K562 (cell line): ENCODE data around the gene OR10D3. TPM values are rescaled to one million over a fixed set of nuclear protein-coding genes. Genes with fewer than 3 reads are reported as not detected.

Experiments used
- ATAC-seq: fragments of 200-7000 bp; cut with Tn5 transposase; 3 replicates; pipeline ENCODE4 v1.9.1; 2020; ENCODE audit warnings: moderate library complexity
- BruUV-seq: library from RNA; stranded (reverse); fragments of 400-500 nt; replicated peaks from 2 replicates; lab custom pipeline; 2021; lab: Mats Ljungman, UMichigan
- CTCF ChIA-PET: fragments of 300-600 bp; formaldehyde crosslinking; extraction: SDS; loops from one replicate; lab custom pipeline; 2021; ENCODE audit warnings: low intra/inter-chr PET ratio; lab: Yijun Ruan, JAX
- POLR2A ChIA-PET: fragments of 300-600, 350-650 bp; sonication (Branson Sonifier 250); formaldehyde crosslinking; extraction: SDS; loops from one replicate; lab custom pipeline; 2021; ENCODE audit warnings: antibody characterized with exemption, inconsistent platforms; lab: Yijun Ruan, JAX
- DNase-seq, 4 experiments: peaks; one replicate each; pipeline versions ENCODE4 v3.0.0 to v3.0.0-alpha.2; 2011 to 2018; ENCODE audit warnings: low spot score in 3 of 4, mixed read lengths in 3 of 4; ENCODE audit errors: extremely low read depth in 1 of 4
- FAIRE-seq: peaks from 2 replicates; lab custom pipeline; 2011; peaks lifted over from hg19 to GRCh38; lab: Jason Lieb, UNC
- H2AFZ ChIP-seq: 2 replicates; pipeline ENCODE4 v1.6.0; 2011; ENCODE audit warnings: low read depth, low read length, control low read depth, inconsistent platforms
- H3K27ac ChIP-seq: fragments of 200-600 bp; 3 replicates; pipeline ENCODE4 v1.8.0; 2011; ENCODE audit warnings: low read depth, mild to moderate bottlenecking, control low read depth, inconsistent platforms, low read length, moderate library complexity, mixed read lengths; ENCODE audit errors: extremely low read depth
- H3K27me3 ChIP-seq, 2 experiments: fragments of 300-600 bp in 1 of 2; 2 replicates in 1 of 2; 3 replicates in 1 of 2; pipeline versions ENCODE4 v1.6.0 to v1.8.0; 2011; ENCODE audit warnings: inconsistent platforms in 2 of 2, low read length in 2 of 2, mild to moderate bottlenecking in 1 of 2, mixed read lengths in 1 of 2, moderate library complexity in 1 of 2; ENCODE audit not compliant: control insufficient read depth in 2 of 2, insufficient read depth in 2 of 2
- H3K36me3 ChIP-seq: fragments of 300-600 bp; 3 replicates; pipeline ENCODE4 v1.8.0; 2011; ENCODE audit warnings: mild to moderate bottlenecking, low read length, inconsistent platforms; ENCODE audit not compliant: control insufficient read depth, insufficient read depth
- H3K4me1 ChIP-seq, 2 experiments: fragments of 200-600 bp in 1 of 2; replicated peaks in 1 of 2; 2 replicates in 1 of 2; 3 replicates in 1 of 2; pipeline versions ENCODE4 v1.5.1 to v1.8.0; 2011; ENCODE audit warnings: inconsistent platforms in 2 of 2, low read length in 2 of 2, mild to moderate bottlenecking in 1 of 2, mixed read lengths in 1 of 2, moderate library complexity in 1 of 2; ENCODE audit not compliant: control insufficient read depth in 2 of 2, insufficient read depth in 2 of 2
- H3K4me2 ChIP-seq: 2 replicates; pipeline ENCODE4 v1.6.1; 2011; ENCODE audit warnings: low read length, control low read depth, inconsistent platforms, mixed read lengths; ENCODE audit not compliant: insufficient read depth
- H3K4me3 ChIP-seq: fragments of 200-600 bp; sonication (generic), shearing (Covaris generic); 2 replicates; pipeline ENCODE4 v1.5.1; 2016; ENCODE audit warnings: control low read depth, inconsistent platforms
- H3K79me2 ChIP-seq: fragments of 200-600 bp; 3 replicates; pipeline ENCODE4 v1.8.0; 2011; ENCODE audit warnings: low read length, inconsistent platforms; ENCODE audit not compliant: control insufficient read depth, insufficient read depth
- H3K9ac ChIP-seq, 2 experiments: 2 replicates each; pipeline versions ENCODE4 v1.6.0 to v1.6.1; 2011; ENCODE audit warnings: low read depth in 2 of 2, low read length in 2 of 2, control low read depth in 1 of 2, inconsistent platforms in 1 of 2, mild to moderate bottlenecking in 1 of 2, mixed read lengths in 1 of 2; ENCODE audit not compliant: insufficient read depth in 1 of 2
- H3K9me1 ChIP-seq: one replicate; pipeline ENCODE4 v1.6.0; 2011; ENCODE audit warnings: inconsistent platforms, mild to moderate bottlenecking, low read length, moderate library complexity; ENCODE audit not compliant: control insufficient read depth, insufficient read depth
- H3K9me3 ChIP-seq: replicated peaks from 2 replicates; pipeline ENCODE4 v1.5.1; 2011; ENCODE audit warnings: low read depth, low read length, inconsistent platforms; ENCODE audit not compliant: control insufficient read depth, insufficient read depth
- H4K20me1 ChIP-seq: replicated peaks from 2 replicates; pipeline ENCODE4 v1.6.1; 2011; ENCODE audit warnings: low read length, inconsistent platforms, mixed read lengths; ENCODE audit not compliant: control insufficient read depth, insufficient read depth
- BRD9 ChIP-seq: fragments of 450-650 bp; IDR thresholded peaks from 2 replicates; pipeline ENCODE4 v1.6.1; 2018; ENCODE audit warnings: low read depth; ENCODE audit not compliant: partially characterized antibody
- CEBPG ChIP-seq, 3 experiments: fragments of 200-800 bp in 1 of 3; sonication (Bioruptor generic) in 1 of 3; sonication (generic) in 1 of 3; formaldehyde crosslinking in 1 of 3; IDR thresholded peaks in 2 of 3; conservative IDR thresholded peaks in 1 of 3; 2 replicates each; pipeline versions ENCODE4 v1.6.1 to v1.8.0; 2016 to 2022; ENCODE audit warnings: missing compliant biosample characterization in 2 of 3, missing genetic modification characterization in 2 of 3, mild to moderate bottlenecking in 1 of 3, missing genetic modification reagents in 1 of 3
- EP400 ChIP-seq: fragments of 450-650 bp; IDR thresholded peaks from 2 replicates; pipeline ENCODE4 v1.6.1; 2017; ENCODE audit warnings: antibody characterized with exemption, mild to moderate bottlenecking, moderate library complexity
- POLR2H ChIP-seq: IDR thresholded peaks from 2 replicates; pipeline ENCODE4 v1.6.1; 2016; ENCODE audit warnings: missing genetic modification characterization, low read depth, mild to moderate bottlenecking, control low read depth, missing compliant biosample characterization, moderate library complexity
- RAD51 ChIP-seq: fragments of 450-650 bp; IDR thresholded peaks from 2 replicates; pipeline ENCODE4 v1.7.1; 2016; ENCODE audit warnings: low read depth, mild to moderate bottlenecking, borderline replicate concordance
- RBFOX2 ChIP-seq: fragments of 200-400 bp; formaldehyde crosslinking; IDR thresholded peaks from 2 replicates; pipeline ENCODE4 v1.6.1; 2017; ENCODE audit warnings: low read depth, mild to moderate bottlenecking, low read length, moderate library complexity
- TCF3 ChIP-seq: sonication (generic); formaldehyde crosslinking; IDR thresholded peaks from 2 replicates; pipeline ENCODE4 v1.4.0; 2020; ENCODE audit warnings: mild to moderate bottlenecking, missing genetic modification reagents
- ZNF384 ChIP-seq: IDR thresholded peaks from 2 replicates; pipeline ENCODE4 v1.6.1; 2012; ENCODE audit warnings: low read depth, low read length, improper control_type of control experiment
- WGBS: fragments of 100-300 bp; shearing (Covaris generic); methylation state at CpG from one replicate; pipeline ENCODE4 v1.1.6; 2016; ENCODE audit warnings: low coverage, mixed read lengths; ENCODE audit not compliant: insufficient coverage; ENCODE audit errors: missing lambda C conversion rate; 5-methylcytosine and 5-hydroxymethylcytosine counted together
- in situ Hi-C: fragments of 300-500 bp; cut with MboI; formaldehyde crosslinking; loops from 4 replicates; pipeline ENCODE4 v1.15.0; 2018; ENCODE audit warnings: inconsistent platforms, mixed read lengths
- intact Hi-C: fragments of 100-400 bp; cut with micrococcal nuclease; formaldehyde crosslinking; loops from 2 replicates; pipeline ENCODE4 v1.14.2; 2022
- polyA plus RNA-seq, 8 experiments: library from polyadenylated mRNA; depleted of rRNA in 4 of 8; stranded (reverse) in 5 of 8; unstranded in 3 of 8; fragments of >200 nt; fragmentation: Nextera tagmentation in 2 of 8; fragmentation: Illumina TruSeq in 1 of 8; extraction: Ambion mirVana in 2 of 8; extraction: Trizol in 1 of 8; gene quantifications; 2 replicates each; pipeline versions ENCODE4 v1.2.1 to v1.2.3, GENCODE V29; 2011 to 2014; ENCODE audit warnings: inconsistent platforms in 1 of 8, missing spikeins in 1 of 8
- total RNA-seq, 7 experiments: library from RNA; depleted of rRNA in 6 of 7; stranded (reverse); fragments of >200 nt in 6 of 7; fragmentation: Illumina TruSeq in 2 of 7; extraction: Trizol in 2 of 7; gene quantifications; 2 replicates each; pipeline versions ENCODE4 v1.2.1 to v1.2.3, GENCODE V29; 2011 to 2021; ENCODE audit warnings: low replicate concordance in 1 of 7
- TF ChIP-seq, protein P1 (sequence below), 2 experiments: fragments of 450-650 bp in 1 of 2; sonication (generic) in 1 of 2; formaldehyde crosslinking in 1 of 2; IDR thresholded peaks in 1 of 2; conservative IDR thresholded peaks in 1 of 2; 2 replicates each; pipeline versions ENCODE4 v1.6.1 to v1.8.1; 2016 to 2023; ENCODE audit warnings: mild to moderate bottlenecking in 2 of 2, moderate library complexity in 2 of 2, inconsistent platforms in 1 of 2, missing genetic modification reagents in 1 of 2
- TF ChIP-seq, protein P2 (sequence below), 2 experiments: fragments of 450-650 bp in 1 of 2; sonication (generic) in 1 of 2; formaldehyde crosslinking in 1 of 2; IDR thresholded peaks; 2 replicates each; pipeline versions ENCODE4 v1.7.1 to v1.9.0; 2016 to 2022; ENCODE audit warnings: inconsistent platforms in 1 of 2, mild to moderate bottlenecking in 1 of 2, missing genetic modification reagents in 1 of 2

Gene OR10D3
- total and polyA plus RNA-seq, 9 of the 15 experiments (the other 6 are each of a cell fraction or from before 2014, with no cell fraction given): 0.07 to 2.9 (median 0.80) TPM; not detected in 1

DNA sequence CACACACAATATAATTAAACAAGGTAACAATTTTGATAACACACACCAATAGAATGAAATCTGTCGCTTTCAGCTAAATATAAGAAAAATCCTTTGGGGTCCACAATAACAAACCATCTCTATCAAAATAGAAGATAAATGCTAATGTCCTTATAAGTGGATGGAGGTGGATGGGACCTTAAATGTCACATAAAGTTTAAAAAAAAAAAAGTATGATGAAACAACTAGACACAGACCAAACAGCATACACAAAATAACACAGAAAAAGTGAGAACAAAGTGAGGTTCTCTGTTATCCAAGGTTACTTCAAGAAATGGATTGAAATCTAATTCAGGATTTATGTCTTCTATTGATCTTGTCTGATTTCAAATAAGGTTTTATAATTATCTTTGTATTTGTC lies 10.5 kb upstream of the OR10D3 start:
- intact Hi-C loops (loop anchor here (2.0 to 5.0 kb wide), 2 partner anchors 35 to 58 kb away; partner anchors contain the start of gene VWA5A), in situ Hi-C loops (no loop called here)
- DNase-seq (no peak), ATAC-seq (no peak), FAIRE-seq (no peak)
- WGBS: 92% methylated on average over 1 of the region's 1 CpG
- TF ChIP-seq RAD51 (no peak), POLR2H (tag) (0 out of 2 replicates have a peak, but pooled peaks have one; percentile 36), EP400 (peak; percentile 22), TCF3 (no peak), RBFOX2 (peak; percentile 53; the same call in 1 of the 2 replicates), BRD9 (peak; percentile 27), ZNF384 (peak; percentile 76; the same call in 1 of the 2 replicates), CEBPG (CRISPR knock-in tag; IDR thresholded peaks at IDR 0.05) (no peak), CEBPG (tag; conservative IDR thresholded peaks at IDR 0.05 in 1 of 2, IDR thresholded peaks at IDR 0.05 in 1 of 2) (peak; percentile 37 to 77; a peak in 3 of 4 replicates)
- TF ChIP-seq, protein P1, sequence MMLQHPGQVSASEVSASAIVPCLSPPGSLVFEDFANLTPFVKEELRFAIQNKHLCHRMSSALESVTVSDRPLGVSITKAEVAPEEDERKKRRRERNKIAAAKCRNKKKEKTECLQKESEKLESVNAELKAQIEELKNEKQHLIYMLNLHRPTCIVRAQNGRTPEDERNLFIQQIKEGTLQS (IDR thresholded peaks at IDR 0.05): peak; percentile 64; the same call in 1 of the 2 replicates
- TF ChIP-seq, protein P1 (CRISPR knock-in tag; conservative IDR thresholded peaks at IDR 0.05): no peak
- TF ChIP-seq, protein P2, sequence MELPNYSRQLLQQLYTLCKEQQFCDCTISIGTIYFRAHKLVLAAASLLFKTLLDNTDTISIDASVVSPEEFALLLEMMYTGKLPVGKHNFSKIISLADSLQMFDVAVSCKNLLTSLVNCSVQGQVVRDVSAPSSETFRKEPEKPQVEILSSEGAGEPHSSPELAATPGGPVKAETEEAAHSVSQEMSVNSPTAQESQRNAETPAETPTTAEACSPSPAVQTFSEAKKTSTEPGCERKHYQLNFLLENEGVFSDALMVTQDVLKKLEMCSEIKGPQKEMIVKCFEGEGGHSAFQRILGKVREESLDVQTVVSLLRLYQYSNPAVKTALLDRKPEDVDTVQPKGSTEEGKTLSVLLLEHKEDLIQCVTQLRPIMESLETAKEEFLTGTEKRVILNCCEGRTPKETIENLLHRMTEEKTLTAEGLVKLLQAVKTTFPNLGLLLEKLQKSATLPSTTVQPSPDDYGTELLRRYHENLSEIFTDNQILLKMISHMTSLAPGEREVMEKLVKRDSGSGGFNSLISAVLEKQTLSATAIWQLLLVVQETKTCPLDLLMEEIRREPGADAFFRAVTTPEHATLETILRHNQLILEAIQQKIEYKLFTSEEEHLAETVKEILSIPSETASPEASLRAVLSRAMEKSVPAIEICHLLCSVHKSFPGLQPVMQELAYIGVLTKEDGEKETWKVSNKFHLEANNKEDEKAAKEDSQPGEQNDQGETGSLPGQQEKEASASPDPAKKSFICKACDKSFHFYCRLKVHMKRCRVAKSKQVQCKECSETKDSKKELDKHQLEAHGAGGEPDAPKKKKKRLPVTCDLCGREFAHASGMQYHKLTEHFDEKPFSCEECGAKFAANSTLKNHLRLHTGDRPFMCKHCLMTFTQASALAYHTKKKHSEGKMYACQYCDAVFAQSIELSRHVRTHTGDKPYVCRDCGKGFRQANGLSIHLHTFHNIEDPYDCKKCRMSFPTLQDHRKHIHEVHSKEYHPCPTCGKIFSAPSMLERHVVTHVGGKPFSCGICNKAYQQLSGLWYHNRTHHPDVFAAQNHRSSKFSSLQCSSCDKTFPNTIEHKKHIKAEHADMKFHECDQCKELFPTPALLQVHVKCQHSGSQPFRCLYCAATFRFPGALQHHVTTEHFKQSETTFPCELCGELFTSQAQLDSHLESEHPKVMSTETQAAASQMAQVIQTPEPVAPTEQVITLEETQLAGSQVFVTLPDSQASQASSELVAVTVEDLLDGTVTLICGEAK (IDR thresholded peaks at IDR 0.05): peak; percentile 89
- TF ChIP-seq, protein P2 (CRISPR knock-in tag; IDR thresholded peaks at IDR 0.05): no peak
- Histone ChIP-seq H3K9me3 (no peaks in the 10 kb centered on the region), H3K4me2 (peak overlapping the region; percentile 94), H3K9me1 (no peaks in the 10 kb centered on the region), H3K27ac (peak overlapping the region; percentile 29; the same call in 1 of the 3 replicates), H4K20me1 (no peaks in the 10 kb centered on the region), H3K79me2 (peaks cover 41% of the 10 kb centered on the region), H3K4me3 (0 out of 2 replicates have a peak overlapping the region, but pooled peaks have one; percentile 6), H3K9ac (peak overlapping the region in 1 of 2 experiments; percentile 80; a peak in 2 of 4 replicates), H3K4me1 (peaks cover 5 to 17% of the 10 kb centered on the region in 2 experiments; a peak in 4 of 5 replicates), H3K36me3 (peaks cover 7% of the 10 kb centered on the region; the same call in 2 of the 3 replicates), H2AFZ (no peak overlapping the region; the same call in 1 of the 2 replicates), H3K27me3 (no peaks in the 10 kb centered on the region)
- ChIA-PET POLR2A (interaction anchor here (0.6 to 2.3 kb wide), 5 partner anchors 9 to 103 kb away, joined by 3 to 7 read pairs (median 6); no protein-coding TSS in a partner anchor), CTCF (no interaction called here)
- no TSS peak for BruUV-seq
